ENCODE measurements around the gene EXOC6.

GRCh38 chr10:93071177-93071472 lies 222.8 kb downstream of the EXOC6 start:
- TF ChIP-seq, protein P1, sequence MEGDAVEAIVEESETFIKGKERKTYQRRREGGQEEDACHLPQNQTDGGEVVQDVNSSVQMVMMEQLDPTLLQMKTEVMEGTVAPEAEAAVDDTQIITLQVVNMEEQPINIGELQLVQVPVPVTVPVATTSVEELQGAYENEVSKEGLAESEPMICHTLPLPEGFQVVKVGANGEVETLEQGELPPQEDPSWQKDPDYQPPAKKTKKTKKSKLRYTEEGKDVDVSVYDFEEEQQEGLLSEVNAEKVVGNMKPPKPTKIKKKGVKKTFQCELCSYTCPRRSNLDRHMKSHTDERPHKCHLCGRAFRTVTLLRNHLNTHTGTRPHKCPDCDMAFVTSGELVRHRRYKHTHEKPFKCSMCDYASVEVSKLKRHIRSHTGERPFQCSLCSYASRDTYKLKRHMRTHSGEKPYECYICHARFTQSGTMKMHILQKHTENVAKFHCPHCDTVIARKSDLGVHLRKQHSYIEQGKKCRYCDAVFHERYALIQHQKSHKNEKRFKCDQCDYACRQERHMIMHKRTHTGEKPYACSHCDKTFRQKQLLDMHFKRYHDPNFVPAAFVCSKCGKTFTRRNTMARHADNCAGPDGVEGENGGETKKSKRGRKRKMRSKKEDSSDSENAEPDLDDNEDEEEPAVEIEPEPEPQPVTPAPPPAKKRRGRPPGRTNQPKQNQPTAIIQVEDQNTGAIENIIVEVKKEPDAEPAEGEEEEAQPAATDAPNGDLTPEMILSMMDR (conservative IDR thresholded peaks at IDR 0.05; ENCODE audit: low read length), result no peak
- TF ChIP-seq EZH2phosphoT487 (IDR thresholded peaks at IDR 0.05; ENCODE audit: borderline replicate concordance, low read depth, low read length), result no peak
